Parathyroid adenoma (tissue), 2 donors: ENCODE data around the gene EML1.

Source experiments
- H2AFZ ChIP-seq: fragments of 300-600 bp; sonication (generic); one replicate; pipeline ENCODE4 v1.7.0; 2017; ENCODE audit warnings: antibody characterized with exemption, mild to moderate bottlenecking
- H3K27ac ChIP-seq: fragments of 300-600 bp; sonication (generic); one replicate; pipeline ENCODE4 v1.7.0; 2017
- H3K27me3 ChIP-seq: fragments of 300-600 bp; sonication (generic); one replicate; pipeline ENCODE4 v1.7.0; 2017; ENCODE audit warnings: low read length; ENCODE audit not compliant: control insufficient read depth, insufficient read depth
- H3K36me3 ChIP-seq: fragments of 300-600 bp; sonication (generic); one replicate; pipeline ENCODE4 v1.7.0; 2017; ENCODE audit warnings: low read length; ENCODE audit not compliant: control insufficient read depth, insufficient read depth
- H3K4me1 ChIP-seq: fragments of 300-600 bp; sonication (generic); one replicate; pipeline ENCODE4 v1.7.0; 2017; ENCODE audit warnings: control low read depth
- H3K4me2 ChIP-seq: fragments of 300-600 bp; sonication (generic); one replicate; pipeline ENCODE4 v1.7.0; 2017; ENCODE audit warnings: low read length
- H3K4me3 ChIP-seq: fragments of 300-600 bp; sonication (generic); one replicate; pipeline ENCODE4 v1.7.0; 2017; ENCODE audit warnings: low read depth, low read length
- H3K79me2 ChIP-seq: fragments of 300-600 bp; sonication (generic); one replicate; pipeline ENCODE4 v1.7.0; 2017; ENCODE audit warnings: control low read depth
- H3K9ac ChIP-seq: fragments of 300-600 bp; sonication (generic); one replicate; pipeline ENCODE4 v1.7.0; 2017; ENCODE audit warnings: mild to moderate bottlenecking
- H3K9me3 ChIP-seq: fragments of 300-600 bp; sonication (generic); one replicate; pipeline ENCODE4 v1.7.0; 2017; ENCODE audit warnings: low read length; ENCODE audit not compliant: control insufficient read depth
- CTCF ChIP-seq: fragments of 300-600 bp; sonication (generic); IDR thresholded peaks from one replicate; pipeline ENCODE4 v1.7.0; 2017; ENCODE audit warnings: antibody characterized with exemption, mild to moderate bottlenecking
- donor health status: primary hyperparathyroidism.

The EML1 gene

GRCh38 chr14:99802301-99803105, 9.3 kb downstream of the EML1 start:
- no peaks in the 10 kb centered on the region for H3K9me3 ChIP-seq
- H3K27me3 ChIP-seq = no peaks in the 10 kb centered on the region
- H3K27ac ChIP-seq = no peak overlapping the region
- no peak overlapping the region for H3K4me3 ChIP-seq
- TF ChIP-seq CTCF = no peak
- no peak overlapping the region for H2AFZ ChIP-seq
- peaks cover 33% of the 10 kb centered on the region for H3K79me2 ChIP-seq
- no peaks in the 10 kb centered on the region for H3K4me1 ChIP-seq
- no peak overlapping the region for H3K9ac ChIP-seq
- H3K36me3 ChIP-seq = no peaks in the 10 kb centered on the region
- no peak overlapping the region for H3K4me2 ChIP-seq

GRCh38 chr14:99803106-99803775, 10.0 kb downstream of the EML1 start:
- Histone ChIP-seq H3K9ac (no peak overlapping the region), H3K27me3 (no peaks in the 10 kb centered on the region), H3K4me1 (no peaks in the 10 kb centered on the region)

GRCh38 chr14:99803803-99804202, 10.6 kb downstream of the EML1 start:
- Histone ChIP-seq H3K27me3 (no peaks in the 10 kb centered on the region), H2AFZ (no peak overlapping the region), H3K27ac (no peak overlapping the region), H3K4me3 (no peak overlapping the region), H3K9me3 (no peaks in the 10 kb centered on the region), H3K36me3 (no peaks in the 10 kb centered on the region), H3K79me2 (peaks cover 29% of the 10 kb centered on the region), H3K4me2 (no peak overlapping the region), H3K4me1 (no peaks in the 10 kb centered on the region), H3K9ac (no peak overlapping the region)
- TF ChIP-seq CTCF = no peak

More at GRCh38 chr14:99803106-99803775, 10.0 kb downstream of the EML1 start:
- Histone ChIP-seq H3K4me2 (no peak overlapping the region), H3K9me3 (no peaks in the 10 kb centered on the region), H3K36me3 (no peaks in the 10 kb centered on the region), H2AFZ (no peak overlapping the region), H3K27ac (no peak overlapping the region), H3K4me3 (no peak overlapping the region), H3K79me2 (peaks cover 30% of the 10 kb centered on the region)
- no peak for TF ChIP-seq CTCF

- H3K4me3 ChIP-seq = no peak overlapping the region
- H3K9me3 ChIP-seq = no peaks in the 10 kb centered on the region
- H3K9ac ChIP-seq = no peak overlapping the region
- no peak for TF ChIP-seq CTCF
- H3K27me3 ChIP-seq = no peaks in the 10 kb centered on the region
- H3K79me2 ChIP-seq = peaks cover 30% of the 10 kb centered on the region
- H3K4me2 ChIP-seq = no peak overlapping the region
- H2AFZ ChIP-seq = no peak overlapping the region
- H3K36me3 ChIP-seq = no peaks in the 10 kb centered on the region
- no peaks in the 10 kb centered on the region for H3K4me1 ChIP-seq
- no peak overlapping the region for H3K27ac ChIP-seq
Observed at GRCh38 chr14:99805757-99806439, 12.7 kb downstream of the EML1 start.
